Pancreas (tissue), 10 donors: Measurements from ENCODE around the gene DSCAM. TPM values are rescaled to one million over a fixed set of nuclear protein-coding genes. Genes with fewer than 3 reads are reported as not detected.

Experiments
- ATAC-seq, 4 donors: fragments of 200-7000 bp; cut with Tn5 transposase; one replicate each; pipeline versions ENCODE4 v1.8.0 to v1.9.1; 2020; ENCODE audit warnings: mild to moderate bottlenecking in 4 of 4, moderate library complexity in 4 of 4
- DNase-seq, 6 donors: peaks; one replicate each; pipeline ENCODE4 v3.0.0-alpha.2; 2020
- FAIRE-seq: peaks from 2 replicates; lab custom pipeline; 2012; peaks lifted over from hg19 to GRCh38; lab: Jason Lieb, UNC
- H3K27ac ChIP-seq, 4 donors: fragments of 200-600 bp; sonication (generic); 1 replicate in 3 of 4; 2 replicates in 1 of 4; pipeline versions ENCODE4 v1.5.0 to v1.8.0; 2020
- H3K27me3 ChIP-seq, 4 donors: fragments of 200-600 bp; one replicate each; pipeline ENCODE4 v1.8.0; 2021
- H3K36me3 ChIP-seq, 3 donors: fragments of 200-600 bp; sonication (generic) in 1 of 3; one replicate each; pipeline versions ENCODE4 v1.5.0 to v1.8.0; 2020 to 2021
- H3K4me1 ChIP-seq, 3 donors: fragments of 200-600 bp; one replicate each; pipeline ENCODE4 v1.8.0; 2021
- H3K4me3 ChIP-seq, 4 donors: fragments of 200-600 bp; sonication (generic) in 2 of 4; one replicate each; pipeline versions ENCODE4 v1.5.0 to v1.8.0; 2020 to 2021
- H3K9me3 ChIP-seq, 4 donors: fragments of 200-600 bp; one replicate each; pipeline ENCODE4 v1.8.0; 2021
- WGBS, 2 donors: extraction: QIAGEN DNeasy Blood & Tissue Kit; methylation state at CpG; one replicate each; pipeline ENCODE4 v1.1.7; 2013; 5-methylcytosine and 5-hydroxymethylcytosine counted together
- intact Hi-C, 3 donors: fragments of 100-400 bp; cut with DNase I; formaldehyde crosslinking; loops; one replicate each; pipeline versions ENCODE4 v1.11.1 to v1.14.2; 2022
- polyA plus RNA-seq, 2 donors: library from polyadenylated mRNA; stranded (reverse); fragments of 200-250 nt; gene quantifications; one replicate each; pipeline ENCODE4 v1.2.3, GENCODE V29; 2013
- total RNA-seq, 6 donors: library from RNA; stranded (reverse); fragmentation: NEBNext Ultra II Directional in 4 of 6; extraction: Animal tissue kit (Norgen Biotek cat#: 25700) in 4 of 6; gene quantifications; one replicate each; pipeline versions ENCODE4 v1.2.1 to v1.2.4, GENCODE V29; 2021 to 2023
- TF ChIP-seq, protein P1 (sequence below), 4 donors: fragments of 200-600 bp; sonication (generic) in 3 of 4; IDR thresholded peaks; one replicate each; pipeline versions ENCODE4 v1.5.0 to v1.8.0; 2021; ENCODE audit warnings: antibody characterized with exemption in 4 of 4
- donor health status: healthy with polysubstance abuse.
- donor health status: DM: no; HTN: no; CAD: no; lungs with moderate emphysema.
- donor health status: DM: no; HTN: no; CAD: no.
- donor health status: control.
- donor health status: control.
- donor health status: Bipolar disorder and iron deficiency.
- donor health status: DM: yes; HTN: yes; CAD: no.
- donor health status: DM: no; HTN: no; CAD: no.
- donor health status: DM: no; HTN: no; CAD: no.
- donor health status: DM: yes; HTN: yes; CAD: no.

Gene DSCAM
- total and polyA plus RNA-seq, 8 donors = 0.05 to 0.77 (median 0.14) TPM

DNA sequence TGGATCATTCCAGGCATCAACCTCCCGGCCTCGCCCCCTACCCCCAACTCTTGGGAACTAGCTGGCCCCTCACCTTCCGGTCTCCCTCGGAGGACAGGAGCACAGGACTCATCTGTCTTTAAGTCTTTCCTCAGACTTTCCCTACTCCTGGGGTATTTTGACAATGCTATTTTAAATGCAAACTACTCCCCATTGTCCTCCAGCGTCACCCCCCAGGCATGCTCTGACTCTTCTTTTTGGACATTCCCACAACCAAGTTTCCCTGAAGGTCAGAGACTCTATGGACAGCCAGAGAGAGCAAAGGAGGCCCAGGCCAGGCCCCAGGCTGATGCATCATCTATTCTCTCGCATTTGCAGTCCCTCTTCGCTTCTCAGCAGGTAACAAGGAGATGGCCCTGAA, 555.4 kb downstream of the DSCAM start:
- Histone ChIP-seq H3K36me3 (no peaks in the 10 kb centered on the region), H3K9me3 (no peaks in the 10 kb centered on the region), H3K4me1 (no peaks in the 10 kb centered on the region), H3K4me3 (no peak overlapping the region), H3K27ac (no peak overlapping the region), H3K27me3 (no peaks in the 10 kb centered on the region)
- DNase-seq (no peak), ATAC-seq (no peak), FAIRE-seq (no peak)
- WGBS, 2 donors = 62 to 73% methylated on average over 7 of the region's 7 CpGs
- intact Hi-C loops = no loop called here
- TF ChIP-seq, protein P1, sequence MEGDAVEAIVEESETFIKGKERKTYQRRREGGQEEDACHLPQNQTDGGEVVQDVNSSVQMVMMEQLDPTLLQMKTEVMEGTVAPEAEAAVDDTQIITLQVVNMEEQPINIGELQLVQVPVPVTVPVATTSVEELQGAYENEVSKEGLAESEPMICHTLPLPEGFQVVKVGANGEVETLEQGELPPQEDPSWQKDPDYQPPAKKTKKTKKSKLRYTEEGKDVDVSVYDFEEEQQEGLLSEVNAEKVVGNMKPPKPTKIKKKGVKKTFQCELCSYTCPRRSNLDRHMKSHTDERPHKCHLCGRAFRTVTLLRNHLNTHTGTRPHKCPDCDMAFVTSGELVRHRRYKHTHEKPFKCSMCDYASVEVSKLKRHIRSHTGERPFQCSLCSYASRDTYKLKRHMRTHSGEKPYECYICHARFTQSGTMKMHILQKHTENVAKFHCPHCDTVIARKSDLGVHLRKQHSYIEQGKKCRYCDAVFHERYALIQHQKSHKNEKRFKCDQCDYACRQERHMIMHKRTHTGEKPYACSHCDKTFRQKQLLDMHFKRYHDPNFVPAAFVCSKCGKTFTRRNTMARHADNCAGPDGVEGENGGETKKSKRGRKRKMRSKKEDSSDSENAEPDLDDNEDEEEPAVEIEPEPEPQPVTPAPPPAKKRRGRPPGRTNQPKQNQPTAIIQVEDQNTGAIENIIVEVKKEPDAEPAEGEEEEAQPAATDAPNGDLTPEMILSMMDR (IDR thresholded peaks at IDR 0.05) = no peak

DNA sequence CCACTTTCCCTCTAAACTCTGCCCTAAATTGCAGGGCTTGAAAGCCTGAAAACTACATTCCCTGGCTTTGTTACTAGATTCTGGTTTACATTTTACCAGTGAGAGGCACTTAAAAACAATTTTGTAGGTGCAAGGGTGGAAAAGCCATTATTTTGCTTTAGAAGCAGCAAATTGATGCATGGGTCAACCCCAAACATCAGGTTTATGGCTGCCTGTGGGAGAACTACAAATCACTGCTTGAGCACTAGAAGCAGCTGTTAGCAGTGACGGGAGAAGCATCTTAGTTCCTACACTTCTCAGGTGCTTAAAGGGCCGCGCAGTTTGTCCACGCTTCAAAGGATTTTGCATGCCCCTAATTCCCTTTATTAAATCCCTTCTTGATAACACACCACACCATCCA, 562.5 kb downstream of the DSCAM start:
- TF ChIP-seq, protein P1 (IDR thresholded peaks at IDR 0.05) = no peak
- DNase-seq (no peak), FAIRE-seq (no peak), ATAC-seq (no peak)
- H3K27me3 ChIP-seq = peaks cover 0 to 9% (median 0%) of the 10 kb centered on the region in 4 donors
- no peaks in the 10 kb centered on the region for H3K4me1 ChIP-seq
- intact Hi-C loops = no loop called here
- 78 to 88% methylated on average over 4 of the region's 4 CpGs for WGBS, 2 donors
- H3K36me3 ChIP-seq = no peaks in the 10 kb centered on the region
- no peak overlapping the region for H3K27ac ChIP-seq
- no peak overlapping the region for H3K4me3 ChIP-seq
- no peaks in the 10 kb centered on the region for H3K9me3 ChIP-seq

DNA sequence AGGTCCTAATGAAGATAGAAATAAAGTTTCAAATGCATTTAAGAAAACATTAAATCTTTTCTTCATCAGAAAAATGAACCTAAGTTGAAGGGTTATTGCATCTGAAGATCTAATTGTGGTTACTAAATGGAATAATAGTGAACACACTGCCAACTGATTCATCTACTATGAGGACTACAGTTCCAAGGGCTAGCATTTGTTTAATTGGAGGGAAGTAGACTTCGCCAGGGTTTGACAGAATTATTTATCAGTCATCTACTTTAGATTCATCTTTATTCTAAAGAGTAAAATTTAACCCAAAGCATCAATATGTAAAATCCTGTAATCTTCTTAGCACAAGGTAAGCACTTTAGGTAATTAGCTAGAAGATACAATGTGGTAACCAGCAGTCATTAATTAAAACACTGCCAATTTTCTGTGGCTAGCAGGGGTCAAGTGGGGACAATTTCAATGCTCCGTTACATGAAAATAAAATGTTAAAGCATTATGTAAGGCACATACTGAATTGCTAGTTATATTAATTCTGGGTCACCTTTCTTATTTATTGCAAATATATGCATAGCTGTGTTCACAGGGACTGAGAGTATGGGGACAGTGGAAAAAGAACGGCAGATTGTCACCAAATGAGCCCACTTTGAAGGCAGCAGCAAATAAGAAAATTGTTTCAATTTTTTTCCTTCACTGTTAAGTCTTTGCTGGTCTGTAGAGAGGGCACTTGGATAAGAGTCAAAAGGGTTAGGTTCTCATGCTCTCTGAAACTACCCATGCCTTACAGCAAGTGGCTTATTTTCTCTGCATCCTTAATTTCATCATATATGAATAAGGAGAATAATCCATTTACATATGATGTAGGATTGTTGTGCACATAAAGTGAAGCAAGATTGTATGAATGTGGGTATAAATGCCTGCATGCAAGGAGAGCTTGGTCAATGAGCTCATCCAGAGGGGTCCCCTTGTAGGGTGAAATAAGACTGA, 563.8 kb downstream of the DSCAM start:
- no peak for DNase-seq
- Histone ChIP-seq H3K27ac (no peak overlapping the region), H3K27me3 (peaks cover 0 to 9% (median 0%) of the 10 kb centered on the region in 4 donors), H3K4me3 (no peak overlapping the region), H3K36me3 (no peaks in the 10 kb centered on the region), H3K4me1 (no peaks in the 10 kb centered on the region), H3K9me3 (no peaks in the 10 kb centered on the region)
- ATAC-seq = no peak
- intact Hi-C loops = no loop called here
- 59 to 61% methylated on average over 3 of the region's 3 CpGs for WGBS, 2 donors
- FAIRE-seq = no peak
- TF ChIP-seq, protein P1 (IDR thresholded peaks at IDR 0.05) = no peak

DNA sequence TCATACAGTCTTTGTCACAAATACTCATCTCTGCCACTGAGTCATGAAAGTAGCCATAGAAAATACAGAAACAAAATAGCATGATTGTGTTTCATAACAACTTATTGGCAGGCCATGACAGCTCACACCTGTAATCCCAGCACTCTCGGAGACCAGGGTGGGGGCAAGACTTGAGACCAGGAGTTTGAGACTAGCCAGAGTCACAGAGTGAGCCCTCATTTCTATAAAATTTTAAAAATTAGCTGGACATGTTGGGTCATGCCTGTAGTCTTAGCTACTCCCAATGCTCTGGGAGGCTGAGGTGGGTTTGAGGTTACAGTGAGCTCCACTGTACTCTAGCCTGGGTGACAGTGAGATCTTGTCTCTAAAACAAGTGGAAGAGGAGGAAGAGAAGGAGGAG, 568.6 kb downstream of the DSCAM start:
- FAIRE-seq (no peak), ATAC-seq (no peak), DNase-seq (no peak)
- Histone ChIP-seq H3K27ac (no peak overlapping the region), H3K4me1 (no peaks in the 10 kb centered on the region), H3K27me3 (peaks cover 0 to 3% (median 0%) of the 10 kb centered on the region in 4 donors), H3K9me3 (no peaks in the 10 kb centered on the region), H3K4me3 (no peak overlapping the region), H3K36me3 (no peaks in the 10 kb centered on the region)
- WGBS, 2 donors = 51 to 61% methylated on average over 1 of the region's 1 CpG
- TF ChIP-seq, protein P1 (IDR thresholded peaks at IDR 0.05) = no peak
- intact Hi-C loops = no loop called here

DNA sequence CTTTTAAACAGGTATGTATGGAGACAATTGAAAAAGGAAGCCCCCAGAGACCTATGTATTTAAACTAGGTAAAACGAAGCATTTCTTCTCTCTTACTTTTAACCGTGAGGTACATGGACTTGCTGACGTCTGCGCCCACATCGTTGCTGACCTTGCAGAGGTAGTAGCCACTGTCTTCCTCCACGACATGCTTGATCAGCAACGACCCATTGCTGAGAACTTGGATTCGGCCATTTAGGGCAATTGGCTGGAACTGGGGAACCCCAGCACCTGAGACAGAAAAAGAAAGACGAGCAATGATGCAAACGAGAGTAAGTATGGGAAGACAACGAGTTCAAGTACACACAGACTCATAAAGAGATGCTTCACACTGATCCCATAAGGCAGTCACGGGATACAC, 571.0 kb downstream of the DSCAM start:
- no peak for FAIRE-seq
- TF ChIP-seq, protein P1 (IDR thresholded peaks at IDR 0.05) = no peak

More for the DNA sequence above, 571.0 kb downstream of the DSCAM start:
- intact Hi-C loops = no loop called here
- WGBS, 2 donors = 58 to 63% methylated on average over 12 of the region's 12 CpGs
- Histone ChIP-seq H3K9me3 (no peaks in the 10 kb centered on the region), H3K27ac (no peak overlapping the region), H3K4me3 (no peak overlapping the region), H3K4me1 (no peaks in the 10 kb centered on the region), H3K27me3 (no peaks in the 10 kb centered on the region), H3K36me3 (no peaks in the 10 kb centered on the region)
- ATAC-seq (no peak), DNase-seq (no peak)
